WTC11 (cell line): ENCODE results near the gene HKDC1. TPM values are rescaled to one million over a fixed set of nuclear protein-coding genes. Genes with fewer than 3 reads are reported as not detected.

Experiments used
- ATAC-seq: fragments of 200-7000 bp; cut with Tn5 transposase; 2 replicates; pipeline ENCODE4 v1.10.0; 2021; ENCODE audit warnings: mild to moderate bottlenecking, moderate library complexity
- CTCF ChIA-PET: fragments of 300-600 bp; sonication (Branson Sonifier 250); formaldehyde crosslinking; loops from one replicate; lab custom pipeline; 2021; ENCODE audit warnings: antibody characterized with exemption; lab: Charles Lee
- POLR2A ChIA-PET: fragments of 350-600 bp; sonication (Branson Sonifier 250); formaldehyde crosslinking; loops from one replicate; lab custom pipeline; 2021; ENCODE audit warnings: antibody characterized with exemption; lab: Charles Lee
- DNase-seq: peaks from one replicate; pipeline ENCODE4 v3.0.0; 2021; ENCODE audit warnings: low spot score
- H3K27ac Mint-ChIP-seq: 2 replicates; pipeline ENCODE4 v1.8.0; 2021; ENCODE audit warnings: mixed read lengths
- H3K27me3 Mint-ChIP-seq: 2 replicates; pipeline ENCODE4 v1.8.0; 2021; ENCODE audit warnings: low read depth, mild to moderate bottlenecking, moderate library complexity, mixed read lengths
- H3K36me3 Mint-ChIP-seq: 2 replicates; pipeline ENCODE4 v1.8.0; 2021; ENCODE audit warnings: mixed read lengths
- H3K4me1 Mint-ChIP-seq: 2 replicates; pipeline ENCODE4 v1.8.0; 2022; ENCODE audit warnings: mixed read lengths
- H3K4me3 Mint-ChIP-seq: 2 replicates; pipeline ENCODE4 v1.8.0; 2021; ENCODE audit warnings: mild to moderate bottlenecking, moderate library complexity, mixed read lengths
- H3K9me3 Mint-ChIP-seq: 2 replicates; pipeline ENCODE4 v1.8.0; 2021; ENCODE audit warnings: mixed read lengths
- CREM ChIP-seq: sonication (generic); formaldehyde crosslinking; IDR thresholded peaks from 2 replicates; pipeline ENCODE4 v1.8.1; 2022; ENCODE audit warnings: mild to moderate bottlenecking, missing genetic modification reagents, moderate library complexity
- ELF4 ChIP-seq: sonication (generic); formaldehyde crosslinking; IDR thresholded peaks from 2 replicates; pipeline ENCODE4 v1.8.1; 2022; ENCODE audit warnings: low read depth, mild to moderate bottlenecking, moderate library complexity, missing genetic modification reagents
- GRHL2 ChIP-seq: fragments of 250-450 bp; sonication (Bioruptor Pico); IDR thresholded peaks from 2 replicates; pipeline ENCODE4 v1.8.0; 2022; ENCODE audit warnings: mild to moderate bottlenecking, moderate library complexity; ENCODE audit not compliant: insufficient replicate concordance, severe bottlenecking
- NFATC4 ChIP-seq: fragments of 250-450 bp; sonication (Bioruptor Pico); IDR thresholded peaks from 2 replicates; pipeline ENCODE4 v1.9.0; 2021; ENCODE audit warnings: mild to moderate bottlenecking
- RELA ChIP-seq: sonication (generic); formaldehyde crosslinking; IDR thresholded peaks from 2 replicates; pipeline ENCODE4 v1.8.1; 2022; ENCODE audit warnings: missing genetic modification reagents, mild to moderate bottlenecking, borderline replicate concordance
- SMAD4 ChIP-seq: sonication (generic); formaldehyde crosslinking; IDR thresholded peaks from 2 replicates; pipeline ENCODE4 v1.8.0; 2022; ENCODE audit warnings: mild to moderate bottlenecking, missing genetic modification reagents
- SOX15 ChIP-seq: fragments of 250-450 bp; sonication (Bioruptor Pico); IDR thresholded peaks from 2 replicates; pipeline ENCODE4 v1.9.0; 2021; ENCODE audit warnings: mild to moderate bottlenecking
- SP1 ChIP-seq: sonication (generic); formaldehyde crosslinking; conservative IDR thresholded peaks from 2 replicates; pipeline ENCODE4 v1.8.1; 2022; ENCODE audit warnings: missing genetic modification reagents
- ZNF138 ChIP-seq: sonication (generic); formaldehyde crosslinking; conservative IDR thresholded peaks from 2 replicates; pipeline ENCODE4 v1.8.1; 2022; ENCODE audit warnings: mild to moderate bottlenecking, moderate library complexity, missing genetic modification reagents
- ZNF219 ChIP-seq: sonication (generic); formaldehyde crosslinking; IDR thresholded peaks from 2 replicates; pipeline ENCODE4 v1.8.0; 2023; ENCODE audit warnings: missing genetic modification reagents, mild to moderate bottlenecking, borderline replicate concordance
- ZNF232 ChIP-seq: sonication (generic); formaldehyde crosslinking; IDR thresholded peaks from 2 replicates; pipeline ENCODE4 v1.8.0; 2022; ENCODE audit warnings: mild to moderate bottlenecking, missing genetic modification reagents
- ZNF263 ChIP-seq: sonication (generic); formaldehyde crosslinking; IDR thresholded peaks from 2 replicates; pipeline ENCODE4 v1.8.1; 2022; ENCODE audit warnings: low read depth, mild to moderate bottlenecking, moderate library complexity, missing genetic modification reagents
- total RNA-seq: library from RNA; stranded (reverse); gene quantifications from 3 replicates; pipeline ENCODE4 v1.2.3, GENCODE V29; 2021
- TF ChIP-seq, protein P1 (sequence below): sonication (generic); formaldehyde crosslinking; IDR thresholded peaks from 2 replicates; pipeline ENCODE4 v1.8.0; 2022; ENCODE audit warnings: missing genetic modification reagents
- TF ChIP-seq, protein P2 (sequence below): fragments of 250-450 bp; sonication (Bioruptor Pico); IDR thresholded peaks from 2 replicates; pipeline ENCODE4 v1.9.0; 2021; ENCODE audit warnings: moderate library complexity, mild to moderate bottlenecking, inconsistent platforms, borderline replicate concordance
- TF ChIP-seq, protein P3 (sequence below): sonication (generic); formaldehyde crosslinking; IDR thresholded peaks from 2 replicates; pipeline ENCODE4 v1.8.0; 2023; ENCODE audit warnings: missing genetic modification reagents
- TF ChIP-seq, protein P4 (sequence below): sonication (generic); formaldehyde crosslinking; IDR thresholded peaks from 2 replicates; pipeline ENCODE4 v1.8.1; 2022; ENCODE audit warnings: mild to moderate bottlenecking, moderate library complexity, missing genetic modification reagents
- TF ChIP-seq, protein P5 (sequence below): fragments of 250-450 bp; sonication (Bioruptor Pico); IDR thresholded peaks from 2 replicates; pipeline ENCODE4 v1.9.0; 2021; ENCODE audit warnings: mild to moderate bottlenecking
- TF ChIP-seq, protein P6 (sequence below): sonication (generic); formaldehyde crosslinking; IDR thresholded peaks from 2 replicates; pipeline ENCODE4 v1.8.1; 2022; ENCODE audit warnings: low read depth, mild to moderate bottlenecking, moderate library complexity, missing genetic modification reagents, borderline replicate concordance
- TF ChIP-seq, protein P7 (sequence below): sonication (generic); formaldehyde crosslinking; IDR thresholded peaks from 2 replicates; pipeline ENCODE4 v1.8.1; 2022; ENCODE audit warnings: mild to moderate bottlenecking, missing genetic modification reagents, moderate library complexity, borderline replicate concordance
- TF ChIP-seq, protein P8 (sequence below): sonication (generic); formaldehyde crosslinking; IDR thresholded peaks from 2 replicates; pipeline ENCODE4 v1.8.0; 2023; ENCODE audit warnings: missing genetic modification reagents, mild to moderate bottlenecking, borderline replicate concordance

Gene HKDC1
- total RNA-seq, 1 experiment from 2014 or later, result 0.09 TPM

DNA sequence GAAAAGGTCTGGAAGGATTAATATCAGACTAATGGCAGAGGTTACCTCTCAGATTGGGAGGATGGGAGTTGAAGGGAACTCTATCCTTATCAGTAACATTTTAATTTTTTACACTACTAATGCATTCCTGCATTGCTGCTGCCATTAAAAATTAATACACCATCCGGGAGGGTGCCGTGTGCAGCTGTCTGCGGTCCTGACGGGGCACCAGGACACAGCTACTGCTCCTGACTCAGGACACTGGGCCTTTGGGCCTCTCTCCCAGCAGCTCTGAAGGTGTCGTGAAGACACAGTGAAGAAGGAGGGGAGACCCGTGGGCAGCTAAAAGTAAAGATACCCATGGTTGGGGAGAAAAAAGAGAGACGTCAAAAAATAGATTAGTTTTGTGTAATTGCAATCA, 34.7 kb downstream of the HKDC1 start (continued):
- TF ChIP-seq, protein P1, sequence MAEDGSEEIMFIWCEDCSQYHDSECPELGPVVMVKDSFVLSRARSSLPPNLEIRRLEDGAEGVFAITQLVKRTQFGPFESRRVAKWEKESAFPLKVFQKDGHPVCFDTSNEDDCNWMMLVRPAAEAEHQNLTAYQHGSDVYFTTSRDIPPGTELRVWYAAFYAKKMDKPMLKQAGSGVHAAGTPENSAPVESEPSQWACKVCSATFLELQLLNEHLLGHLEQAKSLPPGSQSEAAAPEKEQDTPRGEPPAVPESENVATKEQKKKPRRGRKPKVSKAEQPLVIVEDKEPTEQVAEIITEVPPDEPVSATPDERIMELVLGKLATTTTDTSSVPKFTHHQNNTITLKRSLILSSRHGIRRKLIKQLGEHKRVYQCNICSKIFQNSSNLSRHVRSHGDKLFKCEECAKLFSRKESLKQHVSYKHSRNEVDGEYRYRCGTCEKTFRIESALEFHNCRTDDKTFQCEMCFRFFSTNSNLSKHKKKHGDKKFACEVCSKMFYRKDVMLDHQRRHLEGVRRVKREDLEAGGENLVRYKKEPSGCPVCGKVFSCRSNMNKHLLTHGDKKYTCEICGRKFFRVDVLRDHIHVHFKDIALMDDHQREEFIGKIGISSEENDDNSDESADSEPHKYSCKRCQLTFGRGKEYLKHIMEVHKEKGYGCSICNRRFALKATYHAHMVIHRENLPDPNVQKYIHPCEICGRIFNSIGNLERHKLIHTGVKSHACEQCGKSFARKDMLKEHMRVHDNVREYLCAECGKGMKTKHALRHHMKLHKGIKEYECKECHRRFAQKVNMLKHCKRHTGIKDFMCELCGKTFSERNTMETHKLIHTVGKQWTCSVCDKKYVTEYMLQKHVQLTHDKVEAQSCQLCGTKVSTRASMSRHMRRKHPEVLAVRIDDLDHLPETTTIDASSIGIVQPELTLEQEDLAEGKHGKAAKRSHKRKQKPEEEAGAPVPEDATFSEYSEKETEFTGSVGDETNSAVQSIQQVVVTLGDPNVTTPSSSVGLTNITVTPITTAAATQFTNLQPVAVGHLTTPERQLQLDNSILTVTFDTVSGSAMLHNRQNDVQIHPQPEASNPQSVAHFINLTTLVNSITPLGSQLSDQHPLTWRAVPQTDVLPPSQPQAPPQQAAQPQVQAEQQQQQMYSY (CRISPR knock-in tag), result no peak
- TF ChIP-seq NFATC4 (CRISPR knock-in tag) (no peak), SMAD4 (no peak), ZNF232 (no peak), ELF4 (CRISPR knock-in tag) (no peak), ZNF219 (no peak)
- TF ChIP-seq, protein P2, sequence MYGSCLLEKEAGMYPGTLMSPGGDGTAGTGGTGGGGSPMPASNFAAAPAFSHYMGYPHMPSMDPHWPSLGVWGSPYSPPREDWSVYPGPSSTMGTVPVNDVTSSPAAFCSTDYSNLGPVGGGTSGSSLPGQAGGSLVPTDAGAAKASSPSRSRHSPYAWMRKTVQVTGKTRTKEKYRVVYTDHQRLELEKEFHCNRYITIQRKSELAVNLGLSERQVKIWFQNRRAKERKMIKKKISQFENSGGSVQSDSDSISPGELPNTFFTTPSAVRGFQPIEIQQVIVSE, result no peak
- TF ChIP-seq, protein P3, sequence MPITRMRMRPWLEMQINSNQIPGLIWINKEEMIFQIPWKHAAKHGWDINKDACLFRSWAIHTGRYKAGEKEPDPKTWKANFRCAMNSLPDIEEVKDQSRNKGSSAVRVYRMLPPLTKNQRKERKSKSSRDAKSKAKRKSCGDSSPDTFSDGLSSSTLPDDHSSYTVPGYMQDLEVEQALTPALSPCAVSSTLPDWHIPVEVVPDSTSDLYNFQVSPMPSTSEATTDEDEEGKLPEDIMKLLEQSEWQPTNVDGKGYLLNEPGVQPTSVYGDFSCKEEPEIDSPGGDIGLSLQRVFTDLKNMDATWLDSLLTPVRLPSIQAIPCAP (CRISPR knock-in tag), result no peak
- TF ChIP-seq, protein P4, sequence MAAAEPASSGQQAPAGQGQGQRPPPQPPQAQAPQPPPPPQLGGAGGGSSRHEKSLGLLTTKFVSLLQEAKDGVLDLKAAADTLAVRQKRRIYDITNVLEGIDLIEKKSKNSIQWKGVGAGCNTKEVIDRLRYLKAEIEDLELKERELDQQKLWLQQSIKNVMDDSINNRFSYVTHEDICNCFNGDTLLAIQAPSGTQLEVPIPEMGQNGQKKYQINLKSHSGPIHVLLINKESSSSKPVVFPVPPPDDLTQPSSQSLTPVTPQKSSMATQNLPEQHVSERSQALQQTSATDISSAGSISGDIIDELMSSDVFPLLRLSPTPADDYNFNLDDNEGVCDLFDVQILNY (CRISPR knock-in tag), result no peak

DNA sequence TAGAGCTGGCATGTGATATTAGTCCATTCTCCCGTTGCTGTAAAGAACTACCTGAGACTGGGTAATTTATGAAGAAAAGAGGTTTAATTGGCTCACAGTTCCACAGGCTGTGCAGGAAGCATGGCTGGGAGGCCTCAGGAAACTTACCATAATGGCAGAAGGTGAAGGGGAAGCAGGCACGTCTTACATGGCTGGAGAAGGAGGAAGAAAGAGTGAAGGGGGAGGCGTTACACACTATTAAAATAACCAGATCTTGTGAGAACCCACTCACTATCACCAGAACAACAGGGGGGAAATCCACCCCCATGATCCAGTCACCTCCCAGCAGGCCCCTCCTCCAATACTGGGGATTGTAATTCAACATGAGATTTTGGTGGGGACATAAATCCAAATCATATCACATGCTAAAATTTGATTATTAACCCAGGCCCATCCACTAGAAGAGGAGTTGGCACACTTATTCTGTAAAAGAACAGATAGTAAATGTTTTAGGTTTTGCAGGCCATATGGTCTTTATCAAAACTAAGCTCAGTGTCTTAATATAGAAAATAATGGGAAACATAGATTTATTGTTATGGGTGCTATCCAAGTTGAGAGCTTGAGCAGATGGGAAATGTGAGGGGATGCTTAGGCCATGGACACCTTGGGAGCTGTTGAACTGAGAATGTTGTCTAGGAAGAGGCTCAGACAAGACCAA, 39.6 kb downstream of the HKDC1 start:
- ATAC-seq (no peak), DNase-seq (no peak)
- Mint-ChIP-seq H3K9me3 (no peaks in the 10 kb centered on the region), H3K27ac (no peak overlapping the region), H3K36me3 (no peaks in the 10 kb centered on the region), H3K27me3 (no peaks in the 10 kb centered on the region), H3K4me3 (no peak overlapping the region), H3K4me1 (no peaks in the 10 kb centered on the region)
- ChIA-PET CTCF (interaction anchor here (1.3 kb wide), 1 partner anchor 133 kb away, joined by 4 read pairs; no protein-coding TSS in a partner anchor), POLR2A (no interaction called here)
- TF ChIP-seq, protein P5, sequence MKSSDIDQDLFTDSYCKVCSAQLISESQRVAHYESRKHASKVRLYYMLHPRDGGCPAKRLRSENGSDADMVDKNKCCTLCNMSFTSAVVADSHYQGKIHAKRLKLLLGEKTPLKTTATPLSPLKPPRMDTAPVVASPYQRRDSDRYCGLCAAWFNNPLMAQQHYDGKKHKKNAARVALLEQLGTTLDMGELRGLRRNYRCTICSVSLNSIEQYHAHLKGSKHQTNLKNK (CRISPR knock-in tag), result no peak
- TF ChIP-seq RELA (CRISPR knock-in tag) (no peak), ELF4 (CRISPR knock-in tag) (no peak), CREM (CRISPR knock-in tag) (no peak), ZNF263 (no peak), SMAD4 (no peak), SOX15 (CRISPR knock-in tag) (no peak), GRHL2 (no peak), SP1 (CRISPR knock-in tag) (no peak), ZNF138 (CRISPR knock-in tag) (no peak)
- TF ChIP-seq, protein P6, sequence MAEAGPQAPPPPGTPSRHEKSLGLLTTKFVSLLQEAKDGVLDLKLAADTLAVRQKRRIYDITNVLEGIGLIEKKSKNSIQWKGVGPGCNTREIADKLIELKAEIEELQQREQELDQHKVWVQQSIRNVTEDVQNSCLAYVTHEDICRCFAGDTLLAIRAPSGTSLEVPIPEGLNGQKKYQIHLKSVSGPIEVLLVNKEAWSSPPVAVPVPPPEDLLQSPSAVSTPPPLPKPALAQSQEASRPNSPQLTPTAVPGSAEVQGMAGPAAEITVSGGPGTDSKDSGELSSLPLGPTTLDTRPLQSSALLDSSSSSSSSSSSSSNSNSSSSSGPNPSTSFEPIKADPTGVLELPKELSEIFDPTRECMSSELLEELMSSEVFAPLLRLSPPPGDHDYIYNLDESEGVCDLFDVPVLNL, result no peak
- TF ChIP-seq, protein P7, sequence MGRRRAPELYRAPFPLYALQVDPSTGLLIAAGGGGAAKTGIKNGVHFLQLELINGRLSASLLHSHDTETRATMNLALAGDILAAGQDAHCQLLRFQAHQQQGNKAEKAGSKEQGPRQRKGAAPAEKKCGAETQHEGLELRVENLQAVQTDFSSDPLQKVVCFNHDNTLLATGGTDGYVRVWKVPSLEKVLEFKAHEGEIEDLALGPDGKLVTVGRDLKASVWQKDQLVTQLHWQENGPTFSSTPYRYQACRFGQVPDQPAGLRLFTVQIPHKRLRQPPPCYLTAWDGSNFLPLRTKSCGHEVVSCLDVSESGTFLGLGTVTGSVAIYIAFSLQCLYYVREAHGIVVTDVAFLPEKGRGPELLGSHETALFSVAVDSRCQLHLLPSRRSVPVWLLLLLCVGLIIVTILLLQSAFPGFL (CRISPR knock-in tag), result no peak
- TF ChIP-seq, protein P8, sequence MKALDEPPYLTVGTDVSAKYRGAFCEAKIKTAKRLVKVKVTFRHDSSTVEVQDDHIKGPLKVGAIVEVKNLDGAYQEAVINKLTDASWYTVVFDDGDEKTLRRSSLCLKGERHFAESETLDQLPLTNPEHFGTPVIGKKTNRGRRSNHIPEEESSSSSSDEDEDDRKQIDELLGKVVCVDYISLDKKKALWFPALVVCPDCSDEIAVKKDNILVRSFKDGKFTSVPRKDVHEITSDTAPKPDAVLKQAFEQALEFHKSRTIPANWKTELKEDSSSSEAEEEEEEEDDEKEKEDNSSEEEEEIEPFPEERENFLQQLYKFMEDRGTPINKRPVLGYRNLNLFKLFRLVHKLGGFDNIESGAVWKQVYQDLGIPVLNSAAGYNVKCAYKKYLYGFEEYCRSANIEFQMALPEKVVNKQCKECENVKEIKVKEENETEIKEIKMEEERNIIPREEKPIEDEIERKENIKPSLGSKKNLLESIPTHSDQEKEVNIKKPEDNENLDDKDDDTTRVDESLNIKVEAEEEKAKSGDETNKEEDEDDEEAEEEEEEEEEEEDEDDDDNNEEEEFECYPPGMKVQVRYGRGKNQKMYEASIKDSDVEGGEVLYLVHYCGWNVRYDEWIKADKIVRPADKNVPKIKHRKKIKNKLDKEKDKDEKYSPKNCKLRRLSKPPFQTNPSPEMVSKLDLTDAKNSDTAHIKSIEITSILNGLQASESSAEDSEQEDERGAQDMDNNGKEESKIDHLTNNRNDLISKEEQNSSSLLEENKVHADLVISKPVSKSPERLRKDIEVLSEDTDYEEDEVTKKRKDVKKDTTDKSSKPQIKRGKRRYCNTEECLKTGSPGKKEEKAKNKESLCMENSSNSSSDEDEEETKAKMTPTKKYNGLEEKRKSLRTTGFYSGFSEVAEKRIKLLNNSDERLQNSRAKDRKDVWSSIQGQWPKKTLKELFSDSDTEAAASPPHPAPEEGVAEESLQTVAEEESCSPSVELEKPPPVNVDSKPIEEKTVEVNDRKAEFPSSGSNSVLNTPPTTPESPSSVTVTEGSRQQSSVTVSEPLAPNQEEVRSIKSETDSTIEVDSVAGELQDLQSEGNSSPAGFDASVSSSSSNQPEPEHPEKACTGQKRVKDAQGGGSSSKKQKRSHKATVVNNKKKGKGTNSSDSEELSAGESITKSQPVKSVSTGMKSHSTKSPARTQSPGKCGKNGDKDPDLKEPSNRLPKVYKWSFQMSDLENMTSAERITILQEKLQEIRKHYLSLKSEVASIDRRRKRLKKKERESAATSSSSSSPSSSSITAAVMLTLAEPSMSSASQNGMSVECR (CRISPR knock-in tag), result no peak
- TF ChIP-seq, protein P4 (CRISPR knock-in tag), result no peak
